ENCODE data around the gene CD72. TPM values are rescaled to one million over a fixed set of nuclear protein-coding genes. Genes with fewer than 3 reads are reported as not detected.
A peak's percentile ranks its signal among the peaks of the same experiment; 100 is the strongest.

The CD72 gene
- total RNA-seq, 1 experiment from 2014 or later: 0.95 TPM

DNA sequence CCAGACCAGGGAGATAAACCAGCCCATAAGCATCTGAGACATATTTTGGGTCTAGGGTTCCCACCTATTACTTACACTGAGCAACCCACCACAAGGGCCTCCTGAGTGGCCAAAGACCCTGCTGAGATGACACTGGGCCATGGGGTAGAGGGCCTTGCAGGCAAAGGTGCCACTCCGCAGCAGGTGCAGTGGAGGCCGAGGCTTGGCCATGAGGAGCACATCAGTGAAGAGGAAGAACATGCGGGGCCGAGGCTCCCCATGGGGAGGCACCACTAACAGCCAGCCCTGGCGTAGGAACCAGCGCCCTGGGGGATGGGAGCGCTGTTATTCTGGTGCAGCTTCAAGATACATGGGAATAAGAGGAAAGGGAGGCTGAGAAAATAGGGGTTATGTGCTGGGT lies 44.2 kb upstream of the CD72 start:
- H3K27ac Mint-ChIP-seq (ENCODE audit: unreplicated experiment): no peak overlapping the region
- CTCF ChIA-PET: interaction anchor here (2.3 kb wide), 1 partner anchor 29 kb away, joined by 19 read pairs; the partner anchor contains the start of gene TPM2
- H3K36me3 ChIP-seq (ENCODE audit: control insufficient read depth, insufficient read depth, low read length): no peaks in the 10 kb centered on the region
- peaks cover 4% of the 10 kb centered on the region for H3K9me3 Mint-ChIP-seq (ENCODE audit: unreplicated experiment)
- H3K36me3 Mint-ChIP-seq (ENCODE audit: insufficient read depth, unreplicated experiment): peaks cover 56% of the 10 kb centered on the region
- H3K9me3 ChIP-seq: no peaks in the 10 kb centered on the region
- H3K4me1 ChIP-seq: peaks cover 9% of the 10 kb centered on the region
- no peaks in the 10 kb centered on the region for H3K27me3 ChIP-seq (replicated peaks; ENCODE audit: control insufficient read depth, insufficient read depth, low read length)
- peaks cover 3% of the 10 kb centered on the region for H3K27me3 Mint-ChIP-seq (ENCODE audit: insufficient read depth, unreplicated experiment)
- peak overlapping the region; percentile 83 for H3K4me3 Mint-ChIP-seq (ENCODE audit: unreplicated experiment)
- POLR2A ChIA-PET: no interaction called here
- TF ChIP-seq CTCF (IDR thresholded peaks at IDR 0.05; ENCODE audit: insufficient read depth in 1 of 2, low read depth in 1 of 2, low read length in 1 of 2, severe bottlenecking in 1 of 2, unreplicated experiment in 1 of 2): no peak
- no TSS peak for BruUV-seq (replicated peaks)
- no peak overlapping the region for H3K4me3 ChIP-seq (ENCODE audit: low read depth, low read length)
- H3K4me1 Mint-ChIP-seq (ENCODE audit: low read depth, unreplicated experiment): peaks cover 18% of the 10 kb centered on the region
- intact Hi-C loops (cut with micrococcal nuclease; ENCODE audit: unreplicated experiment): no loop called here
- no peak for DNase-seq

DNA sequence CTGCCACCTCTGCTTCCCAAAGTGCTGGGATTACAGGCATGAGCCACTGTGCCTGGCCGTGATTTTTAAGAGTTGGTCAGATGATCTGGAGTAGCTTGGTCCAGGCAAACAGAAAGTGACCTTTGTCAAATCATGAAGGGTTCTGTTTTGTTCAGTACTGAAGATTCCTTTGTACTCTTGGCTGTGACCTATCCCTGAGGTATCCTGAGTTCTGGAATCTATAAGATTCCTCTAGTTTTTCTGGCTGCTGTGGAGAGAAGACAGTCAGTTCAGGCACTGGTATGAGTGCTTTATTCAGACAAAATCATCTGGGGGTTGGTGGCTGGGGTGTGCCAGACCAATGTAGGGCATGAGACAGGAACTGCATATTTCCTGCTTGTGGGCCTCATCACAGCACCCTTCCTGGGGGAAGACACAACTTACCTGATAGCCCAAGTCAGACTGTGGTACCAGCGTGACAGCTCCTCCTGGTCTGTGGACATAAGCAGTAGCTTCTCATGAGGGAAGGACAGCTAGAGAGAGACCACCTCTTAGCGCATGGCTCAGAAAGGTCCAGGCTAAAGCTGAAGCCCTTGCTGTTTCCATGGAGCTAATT lies 43.6 kb upstream of the CD72 start:
- CTCF ChIA-PET: interaction anchor here (1.0 to 2.3 kb wide), 12 partner anchors 8 to 152 kb away, joined by 3 to 22 read pairs (median 6); partner anchors contain the start of genes CREB3, GBA2, HINT2 and RGP1
- peaks cover 60% of the 10 kb centered on the region for H3K36me3 Mint-ChIP-seq (ENCODE audit: insufficient read depth, unreplicated experiment)

DNA sequence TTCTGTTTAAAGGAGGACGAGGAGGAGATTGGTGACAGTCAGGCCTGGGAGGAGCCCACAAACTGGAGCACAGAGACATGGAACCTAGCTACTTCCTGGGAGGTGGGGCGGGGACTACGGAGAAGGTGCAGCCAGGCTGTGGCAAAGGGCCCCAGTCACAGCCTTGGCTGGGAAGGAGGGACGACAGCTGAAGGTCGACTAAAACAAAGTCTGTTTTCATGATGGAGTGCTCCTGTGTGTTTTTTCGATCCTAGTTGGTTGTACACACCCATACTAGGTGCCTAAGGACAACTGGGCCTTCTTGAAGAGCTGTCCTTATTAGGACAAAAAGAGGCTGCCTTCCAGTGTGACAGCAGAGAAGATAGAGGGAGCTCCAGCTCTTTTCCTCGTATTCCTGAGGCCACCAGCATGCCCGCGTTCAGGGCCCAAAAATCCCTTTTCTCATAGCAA lies 42.8 kb upstream of the CD72 start:
- intact Hi-C loops (cut with micrococcal nuclease; ENCODE audit: unreplicated experiment): loop anchor here (1.0 kb wide), 1 partner anchor 67 kb away; no protein-coding TSS in a partner anchor
- Histone ChIP-seq H3K4me1 (peaks cover 14% of the 10 kb centered on the region), H3K36me3 (ENCODE audit: control insufficient read depth, insufficient read depth, low read length) (no peaks in the 10 kb centered on the region), H3K9me3 (no peaks in the 10 kb centered on the region), H3K4me3 (ENCODE audit: low read depth, low read length) (no peak overlapping the region), H3K27me3 (replicated peaks; ENCODE audit: control insufficient read depth, insufficient read depth, low read length) (no peaks in the 10 kb centered on the region)
- no peaks in the 10 kb centered on the region for H3K9me3 Mint-ChIP-seq (ENCODE audit: unreplicated experiment)
- H3K36me3 Mint-ChIP-seq (ENCODE audit: insufficient read depth, unreplicated experiment): peaks cover 60% of the 10 kb centered on the region
- no peak overlapping the region for H3K27ac Mint-ChIP-seq (ENCODE audit: unreplicated experiment)
- TF ChIP-seq CTCF (IDR thresholded peaks at IDR 0.05; ENCODE audit: insufficient read depth in 1 of 2, low read depth in 1 of 2, low read length in 1 of 2, severe bottlenecking in 1 of 2, unreplicated experiment in 1 of 2): peak; percentile 15 to 48
- CTCF ChIA-PET: interaction anchor here (0.6 to 2.3 kb wide), 16 partner anchors 8 to 153 kb away, joined by 3 to 22 read pairs (median 5); partner anchors contain the start of genes CREB3, GBA2, HINT2 and RGP1
- POLR2A ChIA-PET: interaction anchor here (0.6 to 1.8 kb wide), 7 partner anchors 9 to 71 kb away, joined by 3 to 7 read pairs (median 4); partner anchors contain the start of genes CREB3 and TLN1
- H3K27me3 Mint-ChIP-seq (ENCODE audit: insufficient read depth, unreplicated experiment): peaks cover 3% of the 10 kb centered on the region
- DNase-seq: no peak
- peaks cover 18% of the 10 kb centered on the region for H3K4me1 Mint-ChIP-seq (ENCODE audit: low read depth, unreplicated experiment)
- H3K4me3 Mint-ChIP-seq (ENCODE audit: unreplicated experiment): no peak overlapping the region
- no TSS peak for BruUV-seq (replicated peaks)

More for the DNA sequence above, 43.6 kb upstream of the CD72 start:
- no peak overlapping the region for H3K4me3 Mint-ChIP-seq (ENCODE audit: unreplicated experiment)
- TF ChIP-seq CTCF (IDR thresholded peaks at IDR 0.05; ENCODE audit: insufficient read depth in 1 of 2, low read depth in 1 of 2, low read length in 1 of 2, severe bottlenecking in 1 of 2, unreplicated experiment in 1 of 2): no peak
- intact Hi-C loops (cut with micrococcal nuclease; ENCODE audit: unreplicated experiment): loop anchor here (1.0 kb wide), 1 partner anchor 66 kb away; no protein-coding TSS in a partner anchor
- peaks cover 18% of the 10 kb centered on the region for H3K4me1 Mint-ChIP-seq (ENCODE audit: low read depth, unreplicated experiment)
- POLR2A ChIA-PET: interaction anchor here (0.9 to 1.8 kb wide), 6 partner anchors 8 to 70 kb away, joined by 3 to 7 read pairs (median 5); partner anchors contain the start of genes CREB3 and TLN1
- H3K27me3 Mint-ChIP-seq (ENCODE audit: insufficient read depth, unreplicated experiment): peaks cover 3% of the 10 kb centered on the region
- Histone ChIP-seq H3K4me1 (peaks cover 14% of the 10 kb centered on the region), H3K9me3 (no peaks in the 10 kb centered on the region), H3K4me3 (ENCODE audit: low read depth, low read length) (no peak overlapping the region), H3K36me3 (ENCODE audit: control insufficient read depth, insufficient read depth, low read length) (no peaks in the 10 kb centered on the region), H3K27me3 (replicated peaks; ENCODE audit: control insufficient read depth, insufficient read depth, low read length) (no peaks in the 10 kb centered on the region)
- H3K27ac Mint-ChIP-seq (ENCODE audit: unreplicated experiment): no peak overlapping the region
- H3K9me3 Mint-ChIP-seq (ENCODE audit: unreplicated experiment): no peaks in the 10 kb centered on the region
- no TSS peak for BruUV-seq (replicated peaks)
- DNase-seq: no peak

All from Caco-2 (cell line).